ENCODE results near the gene CD4.

DNA sequence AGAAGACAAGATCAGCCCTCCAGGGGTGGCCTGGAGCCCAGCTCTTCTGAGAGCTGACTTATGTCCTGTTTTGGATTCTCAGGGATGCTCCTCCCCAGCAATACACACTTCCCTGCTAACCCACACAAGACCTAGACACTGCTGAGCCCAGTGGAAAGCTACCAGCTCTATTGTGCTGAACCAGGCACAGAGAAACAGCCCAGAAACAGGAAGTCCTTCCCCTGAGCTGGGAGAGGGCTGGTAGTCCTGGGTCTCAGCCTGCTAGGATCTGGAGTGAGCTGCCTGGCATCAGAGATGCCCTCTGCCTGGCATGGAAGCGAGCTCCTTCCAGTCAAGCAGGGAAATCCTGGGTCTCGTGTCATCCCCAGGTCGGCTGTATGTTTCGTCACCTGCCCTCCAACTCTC is 18.2 kb upstream of the CD4 start:
- TF ChIP-seq SP1 (IDR thresholded peaks at IDR 0.05) (peak; percentile 30), TAF1 (conservative IDR thresholded peaks at IDR 0.05) (no peak), RAD21 (IDR thresholded peaks at IDR 0.05) (no peak)

Measured in liver (tissue), 2 donors.